ENCODE results near the gene ANXA9. TPM values are rescaled to one million over a fixed set of nuclear protein-coding genes. Genes with fewer than 3 reads are reported as not detected.
A peak's percentile ranks its signal among the peaks of the same experiment; 100 is the strongest.

The ANXA9 gene
- total RNA-seq, 1 donor from 2014 or later = 1.2 TPM

DNA sequence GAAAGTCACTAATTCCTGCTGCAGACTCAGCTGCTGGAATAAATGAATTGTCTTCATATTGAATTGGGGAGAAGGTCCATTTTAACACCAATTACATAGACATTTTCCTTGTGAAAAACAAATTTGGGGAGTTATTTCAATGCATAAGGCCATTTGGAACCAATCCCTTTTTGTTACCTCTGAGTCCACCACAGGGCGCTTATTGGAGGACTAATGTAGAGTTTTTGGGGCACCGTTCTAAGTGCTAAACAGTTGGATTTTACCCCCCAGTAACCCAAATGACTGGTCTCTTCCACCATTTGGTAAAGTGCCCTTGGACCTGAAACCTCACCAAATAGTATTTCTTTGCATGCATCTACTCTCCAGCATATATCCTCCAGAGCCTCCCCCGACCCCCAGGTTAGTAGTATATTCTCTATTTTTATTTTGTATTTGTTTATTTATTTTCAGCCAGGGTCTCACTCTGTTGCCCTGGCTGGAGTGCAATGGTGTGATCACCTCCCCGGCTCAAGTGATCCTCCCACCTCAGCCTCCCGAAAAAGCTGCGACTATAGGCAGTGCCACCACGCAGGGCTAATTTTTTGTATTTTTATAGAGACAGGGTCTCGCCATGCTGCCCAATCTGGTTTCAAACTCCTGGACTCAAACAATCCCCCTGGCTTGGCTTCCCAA, 27.7 kb downstream of the ANXA9 start:
- no peaks in the 10 kb centered on the region for H3K27me3 Mint-ChIP-seq (ENCODE audit: low read depth)
- no peak for DNase-seq (ENCODE audit: low spot score in 2 of 2, unreplicated experiment in 2 of 2)
- peaks cover 56% of the 10 kb centered on the region for H3K4me1 Mint-ChIP-seq
- peaks cover 2% of the 10 kb centered on the region for H3K36me3 Mint-ChIP-seq
- H3K27ac Mint-ChIP-seq = peak overlapping the region; percentile 100
- no peaks in the 10 kb centered on the region for H3K9me3 Mint-ChIP-seq
- H3K4me3 Mint-ChIP-seq = peak overlapping the region; percentile 97
- TF ChIP-seq, protein P1, sequence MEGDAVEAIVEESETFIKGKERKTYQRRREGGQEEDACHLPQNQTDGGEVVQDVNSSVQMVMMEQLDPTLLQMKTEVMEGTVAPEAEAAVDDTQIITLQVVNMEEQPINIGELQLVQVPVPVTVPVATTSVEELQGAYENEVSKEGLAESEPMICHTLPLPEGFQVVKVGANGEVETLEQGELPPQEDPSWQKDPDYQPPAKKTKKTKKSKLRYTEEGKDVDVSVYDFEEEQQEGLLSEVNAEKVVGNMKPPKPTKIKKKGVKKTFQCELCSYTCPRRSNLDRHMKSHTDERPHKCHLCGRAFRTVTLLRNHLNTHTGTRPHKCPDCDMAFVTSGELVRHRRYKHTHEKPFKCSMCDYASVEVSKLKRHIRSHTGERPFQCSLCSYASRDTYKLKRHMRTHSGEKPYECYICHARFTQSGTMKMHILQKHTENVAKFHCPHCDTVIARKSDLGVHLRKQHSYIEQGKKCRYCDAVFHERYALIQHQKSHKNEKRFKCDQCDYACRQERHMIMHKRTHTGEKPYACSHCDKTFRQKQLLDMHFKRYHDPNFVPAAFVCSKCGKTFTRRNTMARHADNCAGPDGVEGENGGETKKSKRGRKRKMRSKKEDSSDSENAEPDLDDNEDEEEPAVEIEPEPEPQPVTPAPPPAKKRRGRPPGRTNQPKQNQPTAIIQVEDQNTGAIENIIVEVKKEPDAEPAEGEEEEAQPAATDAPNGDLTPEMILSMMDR (IDR thresholded peaks at IDR 0.05; ENCODE audit: unreplicated experiment) = no peak

DNA sequence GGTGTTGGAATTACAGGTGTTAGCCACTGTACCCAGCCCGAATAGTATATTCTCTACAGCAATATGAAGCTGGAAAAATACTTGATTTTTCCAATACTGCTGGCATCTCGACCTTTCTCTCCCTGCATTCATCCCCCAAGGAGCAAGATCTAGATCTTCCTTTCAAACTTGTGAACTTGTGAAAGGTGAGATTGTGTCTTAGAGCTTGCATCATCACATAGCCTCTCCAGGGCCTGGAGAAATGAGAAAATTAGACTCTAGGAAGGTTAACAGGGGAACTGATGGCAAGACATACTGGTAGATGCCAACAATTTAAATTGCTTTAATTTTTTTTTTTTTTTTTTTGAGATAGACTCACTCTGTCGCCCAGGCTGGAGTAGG, 28.2 kb downstream of the ANXA9 start:
- Mint-ChIP-seq H3K27ac (no peak overlapping the region), H3K9me3 (no peaks in the 10 kb centered on the region), H3K27me3 (ENCODE audit: low read depth) (no peaks in the 10 kb centered on the region), H3K36me3 (peaks cover 2% of the 10 kb centered on the region), H3K4me3 (no peak overlapping the region), H3K4me1 (peaks cover 53% of the 10 kb centered on the region)
- TF ChIP-seq, protein P1 (IDR thresholded peaks at IDR 0.05; ENCODE audit: unreplicated experiment) = no peak
- no peak for DNase-seq (ENCODE audit: low spot score in 2 of 2, unreplicated experiment in 2 of 2)

DNA sequence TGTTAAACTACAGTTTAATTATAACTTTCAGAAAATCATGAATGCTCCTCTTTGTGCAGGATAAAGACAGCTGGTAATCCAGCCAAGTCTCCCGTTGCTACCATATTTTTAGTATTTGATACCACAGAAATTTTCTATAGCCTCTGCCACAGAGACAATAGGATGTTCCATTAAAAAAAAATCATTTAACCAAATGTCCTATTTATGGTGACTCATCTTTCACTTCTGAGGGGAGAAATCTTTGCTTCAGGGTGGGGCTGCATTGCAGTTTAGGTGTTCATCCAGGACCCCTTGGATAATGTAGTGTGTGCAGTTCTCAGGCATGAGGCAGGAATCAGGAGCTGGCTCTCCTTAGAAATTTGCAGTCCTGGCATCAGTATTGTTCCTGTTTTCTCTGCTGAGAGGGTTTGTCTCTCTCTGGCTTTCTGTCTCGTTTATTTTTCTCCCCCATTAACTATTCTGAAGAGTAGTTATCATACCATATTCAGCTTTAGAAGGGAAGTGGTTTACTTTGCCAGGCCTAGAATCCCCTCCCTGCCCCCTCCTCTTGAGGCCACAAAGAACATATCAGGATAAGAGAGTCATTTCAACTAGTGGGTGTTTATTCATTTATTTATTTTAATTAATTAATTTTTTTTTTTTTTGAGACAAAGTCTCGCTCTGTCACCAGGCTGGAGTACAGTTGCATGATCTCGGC, 29.2 kb downstream of the ANXA9 start:
- Mint-ChIP-seq H3K4me1 (peaks cover 45% of the 10 kb centered on the region), H3K27ac (peak overlapping the region; percentile 48), H3K4me3 (no peak overlapping the region), H3K27me3 (ENCODE audit: low read depth) (no peaks in the 10 kb centered on the region), H3K36me3 (peaks cover 2% of the 10 kb centered on the region), H3K9me3 (no peaks in the 10 kb centered on the region)
- TF ChIP-seq, protein P1 (IDR thresholded peaks at IDR 0.05; ENCODE audit: unreplicated experiment) = no peak
- no peak for DNase-seq (ENCODE audit: low spot score in 2 of 2, unreplicated experiment in 2 of 2)

DNA sequence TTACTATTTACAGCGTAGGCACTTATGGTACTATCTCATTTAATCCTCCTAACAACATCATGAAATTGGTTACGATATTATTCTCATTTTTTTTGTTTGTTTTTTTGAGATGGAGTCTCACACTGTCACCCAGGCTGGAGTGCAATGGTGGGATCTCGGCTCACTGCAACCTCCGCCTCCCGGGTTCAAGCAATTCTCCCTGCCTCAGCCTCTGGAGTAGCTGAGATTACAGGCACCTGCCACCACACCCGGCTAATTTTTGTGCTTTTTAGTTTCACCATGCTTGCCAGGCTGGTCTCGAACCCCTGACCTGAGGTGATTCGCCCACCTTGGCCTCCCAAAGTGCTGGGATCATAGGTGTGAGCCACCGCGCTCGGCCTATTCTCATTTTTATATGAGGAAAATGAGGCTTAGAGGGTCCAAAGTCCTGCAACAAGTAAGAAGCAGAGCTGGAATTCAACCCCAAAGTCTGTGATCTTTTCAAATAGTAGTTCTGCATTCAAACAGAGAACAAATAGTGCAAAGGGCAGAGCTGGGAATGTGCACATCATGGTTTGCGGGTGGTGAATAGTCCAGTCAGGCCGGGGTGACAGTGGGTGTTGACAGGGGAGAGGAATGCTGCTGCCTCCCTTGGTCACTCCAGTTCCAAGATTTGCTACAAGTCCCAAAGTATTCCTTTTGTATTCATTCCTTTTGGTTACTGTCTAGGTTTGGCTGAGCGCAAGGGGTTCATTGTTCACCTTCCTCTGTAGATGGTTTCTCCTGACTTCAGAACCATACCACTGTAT, 30.8 kb downstream of the ANXA9 start:
- TF ChIP-seq, protein P1 (IDR thresholded peaks at IDR 0.05; ENCODE audit: unreplicated experiment) = no peak
- no peaks in the 10 kb centered on the region for H3K27me3 Mint-ChIP-seq (ENCODE audit: low read depth)
- H3K9me3 Mint-ChIP-seq = no peaks in the 10 kb centered on the region
- peaks cover 2% of the 10 kb centered on the region for H3K36me3 Mint-ChIP-seq
- H3K4me3 Mint-ChIP-seq = no peak overlapping the region
- no peak for DNase-seq (ENCODE audit: low spot score in 2 of 2, unreplicated experiment in 2 of 2)
- H3K27ac Mint-ChIP-seq = peak overlapping the region; percentile 71
- H3K4me1 Mint-ChIP-seq = peaks cover 31% of the 10 kb centered on the region

DNA sequence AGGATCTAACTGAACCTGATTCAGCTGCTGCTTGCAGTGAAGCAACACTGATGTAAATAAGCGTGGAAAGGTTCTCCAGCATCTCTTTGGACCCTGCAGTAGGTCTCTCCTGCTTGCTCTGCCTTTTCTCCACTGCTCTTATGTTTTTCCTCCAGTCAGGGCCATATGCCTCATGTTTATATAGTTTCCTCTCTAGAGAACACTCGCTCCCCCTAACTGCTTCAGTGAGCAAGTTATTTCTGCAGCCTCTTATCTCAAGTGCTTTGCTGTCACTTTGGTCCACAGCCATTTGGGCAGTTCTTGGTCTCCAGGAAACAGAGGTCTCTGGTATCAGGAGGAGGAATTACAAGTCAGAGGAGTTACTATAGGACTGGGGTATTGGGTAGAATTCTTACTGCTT, 31.4 kb downstream of the ANXA9 start:
- H3K27me3 Mint-ChIP-seq (ENCODE audit: low read depth) = no peaks in the 10 kb centered on the region
- H3K4me3 Mint-ChIP-seq = no peak overlapping the region
- H3K4me1 Mint-ChIP-seq = peaks cover 26% of the 10 kb centered on the region
- H3K27ac Mint-ChIP-seq = peak overlapping the region; percentile 71
- peaks cover 6% of the 10 kb centered on the region for H3K36me3 Mint-ChIP-seq
- no peak for DNase-seq (ENCODE audit: low spot score in 2 of 2, unreplicated experiment in 2 of 2)
- TF ChIP-seq, protein P1 (IDR thresholded peaks at IDR 0.05; ENCODE audit: unreplicated experiment) = no peak
- H3K9me3 Mint-ChIP-seq = no peaks in the 10 kb centered on the region
